ENCODE data around the gene OSBPL7. TPM values are rescaled to one million over a fixed set of nuclear protein-coding genes. Genes with fewer than 3 reads are reported as not detected.

Gene OSBPL7
- total and polyA plus RNA-seq, 4 donors, result 0.51 to 2.4 (median 1.4) TPM

DNA sequence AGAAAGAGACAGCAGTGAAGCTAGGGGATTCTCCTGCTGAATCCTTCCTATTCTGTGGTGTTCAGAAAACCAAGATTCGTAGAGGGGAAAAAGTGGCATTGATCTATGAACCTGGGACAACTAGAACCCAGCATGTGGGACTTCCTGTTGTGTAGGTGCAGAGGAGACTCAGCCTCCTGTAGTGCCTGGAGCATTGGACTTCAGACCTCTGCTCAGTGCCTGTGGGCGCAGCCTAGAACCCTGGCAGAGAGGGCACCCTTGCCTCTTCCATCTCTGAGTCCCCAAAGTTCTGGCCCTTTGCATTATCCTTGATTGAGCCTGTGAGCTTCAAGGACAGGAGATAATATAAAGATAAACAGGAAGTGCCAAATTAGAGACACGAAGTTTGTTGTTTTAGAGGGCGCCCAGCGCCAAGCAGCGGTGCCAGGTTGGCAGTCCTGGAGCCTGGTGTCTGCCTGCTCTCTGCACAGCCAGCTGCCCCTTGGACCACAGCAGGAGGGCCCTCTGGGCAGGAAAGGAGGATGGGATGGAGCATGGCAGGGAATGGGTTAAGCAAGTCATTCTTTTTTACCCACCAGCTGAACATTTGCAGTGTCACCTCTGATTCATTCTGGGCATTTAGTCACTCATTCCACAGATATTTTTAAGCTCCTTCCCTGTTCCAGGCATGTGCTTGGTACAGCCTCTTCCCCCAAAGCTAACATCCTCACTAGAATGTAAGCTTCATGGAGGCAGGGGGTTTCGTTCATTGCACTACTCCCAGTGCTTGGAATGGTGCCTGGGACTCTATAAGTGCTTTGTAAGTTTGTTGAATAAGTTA, 41.2 kb upstream of the OSBPL7 start:
- H3K27me3 ChIP-seq (ENCODE audit: control insufficient read depth in 4 of 4, insufficient read depth in 4 of 4, low read length in 3 of 4), result peaks cover 0 to 2% (median 0%) of the 10 kb centered on the region in 4 donors
- TF ChIP-seq SP1 (IDR thresholded peaks at IDR 0.05), result no peak
- TF ChIP-seq YY1 (IDR thresholded peaks at IDR 0.05), result no peak
- TF ChIP-seq CTCF (IDR thresholded peaks at IDR 0.05; ENCODE audit: low read depth, low read length, missing input control), result no peak
- TF ChIP-seq HNF4G (IDR thresholded peaks at IDR 0.05), result no peak
- no peak for TF ChIP-seq JUND (IDR thresholded peaks at IDR 0.05)
- TF ChIP-seq EGR1 (IDR thresholded peaks at IDR 0.05; ENCODE audit: low read depth in 2 of 2), result no peak
- TF ChIP-seq RAD21 (IDR thresholded peaks at IDR 0.05), result no peak
- TF ChIP-seq, protein P1, sequence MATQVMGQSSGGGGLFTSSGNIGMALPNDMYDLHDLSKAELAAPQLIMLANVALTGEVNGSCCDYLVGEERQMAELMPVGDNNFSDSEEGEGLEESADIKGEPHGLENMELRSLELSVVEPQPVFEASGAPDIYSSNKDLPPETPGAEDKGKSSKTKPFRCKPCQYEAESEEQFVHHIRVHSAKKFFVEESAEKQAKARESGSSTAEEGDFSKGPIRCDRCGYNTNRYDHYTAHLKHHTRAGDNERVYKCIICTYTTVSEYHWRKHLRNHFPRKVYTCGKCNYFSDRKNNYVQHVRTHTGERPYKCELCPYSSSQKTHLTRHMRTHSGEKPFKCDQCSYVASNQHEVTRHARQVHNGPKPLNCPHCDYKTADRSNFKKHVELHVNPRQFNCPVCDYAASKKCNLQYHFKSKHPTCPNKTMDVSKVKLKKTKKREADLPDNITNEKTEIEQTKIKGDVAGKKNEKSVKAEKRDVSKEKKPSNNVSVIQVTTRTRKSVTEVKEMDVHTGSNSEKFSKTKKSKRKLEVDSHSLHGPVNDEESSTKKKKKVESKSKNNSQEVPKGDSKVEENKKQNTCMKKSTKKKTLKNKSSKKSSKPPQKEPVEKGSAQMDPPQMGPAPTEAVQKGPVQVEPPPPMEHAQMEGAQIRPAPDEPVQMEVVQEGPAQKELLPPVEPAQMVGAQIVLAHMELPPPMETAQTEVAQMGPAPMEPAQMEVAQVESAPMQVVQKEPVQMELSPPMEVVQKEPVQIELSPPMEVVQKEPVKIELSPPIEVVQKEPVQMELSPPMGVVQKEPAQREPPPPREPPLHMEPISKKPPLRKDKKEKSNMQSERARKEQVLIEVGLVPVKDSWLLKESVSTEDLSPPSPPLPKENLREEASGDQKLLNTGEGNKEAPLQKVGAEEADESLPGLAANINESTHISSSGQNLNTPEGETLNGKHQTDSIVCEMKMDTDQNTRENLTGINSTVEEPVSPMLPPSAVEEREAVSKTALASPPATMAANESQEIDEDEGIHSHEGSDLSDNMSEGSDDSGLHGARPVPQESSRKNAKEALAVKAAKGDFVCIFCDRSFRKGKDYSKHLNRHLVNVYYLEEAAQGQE (IDR thresholded peaks at IDR 0.05), result no peak
- TF ChIP-seq MAX (IDR thresholded peaks at IDR 0.05), result no peak
- no peak for TF ChIP-seq RXRA (IDR thresholded peaks at IDR 0.05)
- no peak for TF ChIP-seq TAF1 (conservative IDR thresholded peaks at IDR 0.05)
- TF ChIP-seq HNF4A (conservative IDR thresholded peaks at IDR 0.05), result no peak
- no peak for TF ChIP-seq ZBTB33 (IDR thresholded peaks at IDR 0.05)
- no peak for TF ChIP-seq FOXA2 (IDR thresholded peaks at IDR 0.05)
- TF ChIP-seq, protein P2, sequence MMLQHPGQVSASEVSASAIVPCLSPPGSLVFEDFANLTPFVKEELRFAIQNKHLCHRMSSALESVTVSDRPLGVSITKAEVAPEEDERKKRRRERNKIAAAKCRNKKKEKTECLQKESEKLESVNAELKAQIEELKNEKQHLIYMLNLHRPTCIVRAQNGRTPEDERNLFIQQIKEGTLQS (IDR thresholded peaks at IDR 0.05), result no peak
- TF ChIP-seq NR2F2 (IDR thresholded peaks at IDR 0.05), result no peak
- TF ChIP-seq GABPA (IDR thresholded peaks at IDR 0.05 in 1 of 2, conservative IDR thresholded peaks at IDR 0.05 in 1 of 2), result no peak
- TF ChIP-seq FOXA1 (IDR thresholded peaks at IDR 0.05), result no peak
- H3K27ac ChIP-seq (ENCODE audit: low read depth in 1 of 2, low read length in 2 of 2), result no peak overlapping the region
- no peak overlapping the region for H3K4me3 ChIP-seq (ENCODE audit: low read depth in 1 of 3, low read length in 3 of 3)
- peak overlapping the region in 1 of 2 donors; percentile 38 for H3K9ac ChIP-seq (ENCODE audit: low read depth in 1 of 2, low read length in 2 of 2)
- H3K36me3 ChIP-seq (ENCODE audit: control insufficient read depth in 4 of 4, insufficient read depth in 3 of 4, low read depth in 1 of 4, low read length in 3 of 4), result no peaks in the 10 kb centered on the region
- no peaks in the 10 kb centered on the region for H3K4me1 ChIP-seq (ENCODE audit: control insufficient read depth in 4 of 4, insufficient read depth in 4 of 4, low read length in 3 of 4)
- no peaks in the 10 kb centered on the region for H3K9me3 ChIP-seq (ENCODE audit: control insufficient read depth in 4 of 4, low read length in 3 of 4)
- WGBS, result 71% methylated on average over 7 of the region's 7 CpGs
- DNase-seq (ENCODE audit: low spot score), result no peak

Measured in liver (tissue), 9 donors.